Heart right ventricle (tissue), 16 donors: ENCODE measurements around the gene DNAH17. TPM values are rescaled to one million over a fixed set of nuclear protein-coding genes. Genes with fewer than 3 reads are reported as not detected.

ENCODE experiments used
- ATAC-seq, 8 donors: fragments of 200-7000 bp; cut with Tn5 transposase; one replicate each; pipeline ENCODE4 v1.9.1; 2020; ENCODE audit warnings: mild to moderate bottlenecking in 8 of 8, moderate library complexity in 8 of 8, moderate number of reproducible peaks in 1 of 8
- DNase-seq, 2 donors: peaks; one replicate each; pipeline ENCODE4 v3.0.0-alpha.2; 2020
- H3K27ac ChIP-seq, 10 donors: fragments of 200-600 bp; sonication (generic) in 2 of 10; one replicate each; pipeline versions ENCODE4 v1.5.0 to v1.8.0; 2020 to 2022; ENCODE audit warnings: mild to moderate bottlenecking in 3 of 10
- H3K27me3 ChIP-seq, 7 donors: fragments of 200-600 bp; one replicate each; pipeline ENCODE4 v1.8.0; 2021 to 2022; ENCODE audit warnings: mild to moderate bottlenecking in 2 of 7
- H3K36me3 ChIP-seq, 9 donors: fragments of 200-600 bp; sonication (generic) in 1 of 9; one replicate each; pipeline versions ENCODE4 v1.5.0 to v1.8.0; 2020 to 2022; ENCODE audit warnings: mild to moderate bottlenecking in 2 of 9
- H3K4me1 ChIP-seq, 9 donors: fragments of 200-600 bp; sonication (generic) in 1 of 9; one replicate each; pipeline versions ENCODE4 v1.5.0 to v1.8.0; 2020 to 2022; ENCODE audit warnings: mild to moderate bottlenecking in 4 of 9
- H3K4me3 ChIP-seq, 10 donors: fragments of 200-600 bp; sonication (generic) in 2 of 10; one replicate each; pipeline versions ENCODE4 v1.5.0 to v1.8.0; 2020 to 2022; ENCODE audit warnings: mild to moderate bottlenecking in 7 of 10, moderate library complexity in 2 of 10
- H3K9me3 ChIP-seq, 11 donors: fragments of 200-600 bp in 10 of 11; sonication (generic) in 2 of 11; one replicate each; pipeline versions ENCODE4 v1.5.0 to v1.8.0; 2013 to 2022; ENCODE audit warnings: mild to moderate bottlenecking in 2 of 11, control low read depth in 1 of 11, moderate library complexity in 1 of 11
- CTCF ChIP-seq, 9 donors: fragments of 200-600 bp; sonication (generic) in 2 of 9; IDR thresholded peaks; one replicate each; pipeline versions ENCODE4 v1.5.0 to v1.8.0; 2021 to 2022; ENCODE audit warnings: antibody characterized with exemption in 9 of 9, mild to moderate bottlenecking in 5 of 9, moderate library complexity in 1 of 9
- WGBS, 2 donors: extraction: QIAGEN DNeasy Blood & Tissue Kit; methylation state at CpG; one replicate each; pipeline ENCODE4 v1.1.7; 2013; ENCODE audit warnings: inconsistent platforms in 1 of 2; 5-methylcytosine and 5-hydroxymethylcytosine counted together
- intact Hi-C, 10 donors: fragments of 100-400 bp; cut with DNase I; formaldehyde crosslinking; loops; one replicate each; pipeline versions ENCODE4 v1.11.1 to v1.14.2; 2022
- polyA plus RNA-seq, 2 donors: library from polyadenylated mRNA; stranded (reverse); fragments of 200-250 nt; gene quantifications; one replicate each; pipeline ENCODE4 v1.2.3, GENCODE V29; 2013
- total RNA-seq, 10 donors: library from RNA; stranded (reverse); fragmentation: NEBNext Ultra II Directional in 3 of 10; extraction: Animal tissue kit (Norgen Biotek cat#: 25700) in 3 of 10; gene quantifications; one replicate each; pipeline versions ENCODE4 v1.2.1 to v1.2.4, GENCODE V29; 2021 to 2023
- donor health status: Arrhythmogenic right ventricular cardiomyopathy.
- donor health status: ischemic (EF 13 %, LVEDD 7.1; RV severe dilation, severe dysfunction).
- donor health status: healthy with polysubstance abuse.
- donor health status: DM: no; HTN: yes; CAD: no.
- donor health status: DM: no; HTN: no; CAD: no.
- donor health status: ischemic (EF 25% LVEDD 6.9; RV normal size, moderate dysfunction).
- donor health status: ischemic (EF 25% LVEDD 5.7; RV mildly dilated, moderate dysfunction).
- donor health status: healthy.
- donor health status: DM: yes; HTN: yes; CAD: no.
- donor health status: Ischemic cardiomyopathy.
- donor health status: ischemic (EF 35%, LVEDD 5.7; RV mildly dilated, moderate dysfunction).
- donor health status: nonischemic (EF 11% LVEDD 7.7; RV severe dilation, severe dysfunction).
- donor health status: DM: yes; HTN: yes; CAD: no.
- donor health status: PGD.
- donor health status: ischemic (EF 29% LVEDD 5.4; RV normal size, mild dysfunction).
- donor health status: nonischemic (EF 23%, LVEDD 6.1; RV moderate dilation, normal function).

The DNAH17 gene
- total and polyA plus RNA-seq, 12 donors, result 0.05 to 0.30 (median 0.09) TPM; not detected in 4

DNA sequence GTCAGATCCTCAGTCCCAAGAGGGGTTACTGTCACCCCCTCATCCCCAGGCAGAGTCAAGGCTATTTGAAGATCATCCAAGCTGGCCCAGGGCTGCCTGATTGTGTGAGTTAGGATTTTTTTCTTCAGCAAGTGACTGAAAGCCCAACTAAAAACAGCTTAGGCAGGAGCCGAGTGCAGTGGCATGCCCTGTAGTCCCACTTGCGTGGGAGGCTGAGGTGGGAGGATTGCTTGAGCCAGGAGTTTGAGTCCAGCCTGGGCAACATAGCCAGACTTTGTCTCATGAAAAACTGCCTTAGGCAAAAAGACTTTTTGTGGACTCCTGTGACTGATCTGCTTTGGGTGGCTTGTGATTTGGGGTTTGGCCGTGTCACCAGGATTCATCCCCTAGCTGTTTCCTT, 178.8 kb downstream of the DNAH17 start:
- no peak for TF ChIP-seq CTCF (IDR thresholded peaks at IDR 0.05)
- Histone ChIP-seq H3K4me3 (no peak overlapping the region), H3K27me3 (no peaks in the 10 kb centered on the region), H3K36me3 (peaks cover 0 to 100% (median 24%) of the 10 kb centered on the region in 9 donors), H3K27ac (peak overlapping the region in 9 of 10 donors; percentile 57 to 94 (median 90)), H3K4me1 (peaks cover 17 to 71% (median 54%) of the 10 kb centered on the region in 9 donors), H3K9me3 (no peaks in the 10 kb centered on the region)
- intact Hi-C loops, result no loop called here
- 59 to 69% methylated on average over 3 of the region's 3 CpGs for WGBS, 2 donors
- no peak for ATAC-seq
- DNase-seq, result no peak

DNA sequence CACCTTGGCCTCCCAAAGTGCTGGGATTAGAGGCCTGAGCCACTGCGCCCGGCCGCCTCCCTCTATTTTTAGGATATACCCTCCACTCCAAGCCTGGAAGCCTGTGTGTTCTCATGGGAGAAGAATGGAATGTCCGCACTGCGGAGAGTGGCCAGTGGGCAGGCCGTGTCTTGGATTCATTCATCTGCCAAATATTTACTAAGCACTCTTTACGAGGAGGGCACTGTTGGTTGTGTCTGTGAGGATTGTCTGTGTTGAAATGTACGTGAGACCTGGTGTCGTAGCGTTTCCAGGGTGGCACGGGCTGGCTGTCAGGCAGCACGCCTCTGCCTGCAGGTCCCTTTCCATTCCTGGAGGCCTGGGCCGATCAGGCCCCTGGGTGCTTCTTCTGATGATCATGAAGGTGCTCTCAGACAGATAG, 179.5 kb downstream of the DNAH17 start:
- H3K27me3 ChIP-seq, result no peaks in the 10 kb centered on the region
- TF ChIP-seq CTCF (IDR thresholded peaks at IDR 0.05), result no peak
- no peaks in the 10 kb centered on the region for H3K9me3 ChIP-seq
- peak; percentile 85 to 94 (median 90) for ATAC-seq
- intact Hi-C loops, result no loop called here
- DNase-seq, result peak; percentile 55 to 65
- H3K36me3 ChIP-seq, result peaks cover 0 to 98% (median 22%) of the 10 kb centered on the region in 9 donors
- 22 to 35% methylated on average over 13 of the region's 13 CpGs for WGBS, 2 donors
- peak overlapping the region; percentile 57 to 94 (median 88) for H3K27ac ChIP-seq
- H3K4me1 ChIP-seq, result peaks cover 17 to 71% (median 54%) of the 10 kb centered on the region in 9 donors
- no peak overlapping the region for H3K4me3 ChIP-seq

- H3K4me1 ChIP-seq, result peaks cover 17 to 70% (median 59%) of the 10 kb centered on the region in 9 donors
- intact Hi-C loops, result no loop called here
Observed at GRCh38 chr17:78396441-78397337, 180.5 kb downstream of the DNAH17 start.

More at GRCh38 chr17:78396441-78397337, 180.5 kb downstream of the DNAH17 start:
- no peaks in the 10 kb centered on the region for H3K27me3 ChIP-seq
- H3K9me3 ChIP-seq, result no peaks in the 10 kb centered on the region
- peak overlapping the region; percentile 57 to 94 (median 88) for H3K27ac ChIP-seq
- no peak overlapping the region for H3K4me3 ChIP-seq
- peak; percentile 62 to 80 (median 67) for ATAC-seq
- no peak for TF ChIP-seq CTCF (IDR thresholded peaks at IDR 0.05)
- DNase-seq, result peak; percentile 51 to 67
- WGBS, 2 donors, result 30 to 31% methylated on average over 14 of the region's 14 CpGs
- H3K36me3 ChIP-seq, result peaks cover 0 to 96% (median 22%) of the 10 kb centered on the region in 9 donors
